CD4-positive, alpha-beta T cell treated with Interleukin-17A for 1 hour (primary cell): Measurements from ENCODE around the gene KIF16B.
"Not testable (repeated sequence)": the region's sequence is repeated elsewhere in the genome, so short reads cannot be mapped to it uniquely, and the experiment has no call there.

Experiments
- DNase-seq: peaks from one replicate; pipeline ENCODE4 v3.0.0-alpha.2; 2020

The KIF16B gene

GRCh38 chr20:16590041-16590633 lies 16.9 kb upstream of the KIF16B start:
- no peak for DNase-seq

GRCh38 chr20:16589623-16590022 lies 16.4 kb upstream of the KIF16B start:
- no peak for DNase-seq

- no peak for DNase-seq
Measured at GRCh38 chr20:16588241-16588640, 15.0 kb upstream of the KIF16B start.

DNA sequence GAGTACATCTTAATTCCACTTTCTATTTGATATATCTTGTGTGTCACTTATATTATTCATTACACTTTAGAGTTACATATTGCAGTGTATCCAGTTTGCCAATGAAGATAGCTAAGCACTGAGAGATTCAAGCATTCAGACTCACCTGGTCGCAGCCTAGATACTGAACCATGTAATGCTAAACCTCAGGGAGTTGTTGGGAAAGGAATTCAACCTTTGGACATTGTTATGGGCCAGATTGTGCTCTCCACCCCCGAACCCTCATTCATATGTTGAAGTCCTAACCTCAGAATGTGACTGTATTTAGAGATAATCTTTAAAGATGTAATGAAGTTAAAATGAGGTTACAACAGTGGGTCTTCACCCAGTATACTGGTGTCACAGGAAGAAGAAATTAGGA lies 13.8 kb upstream of the KIF16B start:
- DNase-seq, result no peak

DNA sequence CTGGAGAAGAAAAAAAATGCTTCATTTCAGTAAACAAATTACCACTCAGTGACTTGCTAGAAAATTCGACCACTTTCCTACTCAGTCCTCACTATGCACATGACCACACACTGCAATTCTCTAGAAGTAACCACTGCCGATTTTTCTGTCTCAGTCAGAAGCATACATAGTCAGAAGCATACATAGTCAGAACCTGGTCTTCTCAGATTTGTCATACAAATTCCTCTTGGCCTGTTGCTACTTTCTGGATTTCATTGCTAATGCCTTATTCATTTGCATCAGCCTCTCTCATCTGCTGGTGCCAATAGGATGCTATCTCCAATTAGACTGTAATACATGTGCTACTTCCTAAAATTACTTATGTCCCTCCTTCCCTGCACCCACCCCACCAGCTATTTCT lies 10.2 kb upstream of the KIF16B start:
- no peak for DNase-seq

- no peak for DNase-seq
Measured at GRCh38 chr20:16581241-16581640, 8.0 kb upstream of the KIF16B start.

DNA sequence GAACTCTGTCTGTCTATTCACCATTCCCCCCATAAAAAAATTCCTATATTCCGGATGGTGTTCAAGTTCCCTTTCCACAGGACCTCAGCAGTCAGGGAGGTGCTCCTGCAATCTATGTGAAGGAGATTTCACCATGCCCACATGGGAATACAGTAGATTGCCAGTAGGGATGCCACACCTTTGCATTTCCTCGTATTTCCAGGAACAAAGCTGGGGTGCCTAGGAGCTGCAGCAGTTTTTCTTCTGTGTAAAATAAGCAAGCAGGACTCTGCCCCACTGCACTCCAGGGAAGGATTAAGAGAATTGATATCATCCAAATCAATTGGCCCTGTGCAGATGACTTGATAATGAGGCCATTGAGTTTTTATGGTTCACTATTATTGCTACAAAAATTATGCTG lies 7.4 kb upstream of the KIF16B start:
- no peak for DNase-seq

DNA sequence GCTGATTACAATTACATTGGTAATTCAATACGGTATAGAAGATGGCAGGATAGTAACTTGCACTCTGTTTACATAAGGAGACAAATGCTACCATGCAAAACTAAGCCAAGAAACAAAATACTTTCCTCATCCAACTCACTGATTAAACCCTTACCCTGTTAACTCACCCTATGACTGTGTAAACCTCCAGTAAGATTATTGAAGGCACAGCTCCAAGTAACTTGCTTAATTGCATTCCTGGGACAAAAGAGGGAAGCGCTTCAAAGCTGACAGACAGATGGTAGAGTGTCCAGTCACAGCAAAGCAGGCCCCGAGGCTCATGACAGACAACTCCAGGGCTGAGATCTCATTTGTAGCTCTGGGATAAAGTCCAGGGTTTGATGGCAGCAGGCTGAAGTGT lies 6.9 kb upstream of the KIF16B start:
- no peak for DNase-seq

GRCh38 chr20:16576219-16576618 lies 3.0 kb upstream of the KIF16B start:
- DNase-seq, result no peak

DNA sequence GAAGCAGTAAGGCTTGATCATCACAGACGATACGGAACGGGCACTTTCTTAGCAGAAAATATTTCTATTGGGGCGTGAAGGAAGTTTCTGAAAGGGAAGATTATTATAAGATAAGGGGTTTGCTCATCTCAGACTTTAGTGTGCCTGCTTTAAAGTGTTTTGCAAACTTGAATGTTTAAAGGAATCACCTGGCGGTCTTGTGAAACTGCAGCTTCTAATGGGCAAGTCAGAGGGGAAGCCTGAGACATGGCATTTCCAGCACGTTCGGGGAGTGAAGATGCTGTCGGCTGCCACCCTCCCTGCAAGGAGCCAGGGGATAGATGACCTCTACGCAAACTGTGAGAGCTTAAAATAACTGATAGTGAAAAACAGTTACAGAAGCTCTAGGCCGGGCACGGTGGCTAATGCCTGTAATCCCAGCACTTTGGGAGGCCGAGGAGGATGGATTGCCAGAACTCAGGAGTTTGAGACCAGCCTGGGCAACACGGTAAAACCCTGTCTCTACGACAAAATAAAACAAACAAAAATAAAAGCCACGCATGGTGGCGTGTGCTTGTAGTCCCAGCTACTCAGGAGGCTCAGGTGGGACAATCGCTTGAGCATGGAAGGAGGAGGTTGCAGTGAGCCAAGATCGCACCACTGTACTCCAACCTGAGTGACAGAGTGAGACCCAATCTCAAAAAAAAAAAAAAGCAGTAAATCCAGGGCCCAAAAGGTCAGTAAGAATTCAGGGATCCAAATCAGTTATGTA lies 2.3 kb upstream of the KIF16B start:
- peak; percentile 15 for DNase-seq

DNA sequence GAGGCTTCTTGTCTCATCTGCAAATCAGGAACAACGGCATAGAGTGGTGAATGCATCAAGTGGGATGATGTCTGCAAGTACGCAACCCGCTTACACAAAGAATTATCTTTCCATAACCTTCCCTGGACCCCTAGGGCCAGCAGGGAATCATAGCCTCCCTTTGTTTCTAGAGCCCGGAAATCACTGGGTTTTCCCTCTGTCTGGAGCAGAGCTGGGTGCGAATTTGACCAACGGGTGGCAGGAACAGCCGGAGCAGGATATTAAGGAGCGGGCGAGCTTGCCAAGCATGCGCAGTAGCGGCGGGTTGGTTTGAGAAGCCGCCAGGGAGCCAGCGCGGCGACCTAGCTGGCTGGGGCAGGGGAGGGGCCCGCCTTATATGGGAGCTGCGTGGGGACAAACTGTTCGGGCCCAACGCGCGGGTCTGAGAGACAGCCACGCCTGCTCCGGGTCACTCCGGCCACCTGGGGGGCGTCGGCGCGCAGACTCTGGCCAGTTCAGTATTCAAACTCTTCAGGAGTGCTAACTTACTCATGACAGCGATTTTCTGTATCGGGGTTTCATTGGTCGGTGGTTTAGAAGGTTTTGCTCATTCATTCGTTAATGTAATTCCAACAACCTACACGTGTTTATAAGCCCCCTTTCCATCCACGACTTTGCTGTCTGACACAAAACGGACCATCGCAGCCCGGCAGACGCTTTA lies 1.6 kb upstream of the KIF16B start:
- peak; percentile 87 for DNase-seq

DNA sequence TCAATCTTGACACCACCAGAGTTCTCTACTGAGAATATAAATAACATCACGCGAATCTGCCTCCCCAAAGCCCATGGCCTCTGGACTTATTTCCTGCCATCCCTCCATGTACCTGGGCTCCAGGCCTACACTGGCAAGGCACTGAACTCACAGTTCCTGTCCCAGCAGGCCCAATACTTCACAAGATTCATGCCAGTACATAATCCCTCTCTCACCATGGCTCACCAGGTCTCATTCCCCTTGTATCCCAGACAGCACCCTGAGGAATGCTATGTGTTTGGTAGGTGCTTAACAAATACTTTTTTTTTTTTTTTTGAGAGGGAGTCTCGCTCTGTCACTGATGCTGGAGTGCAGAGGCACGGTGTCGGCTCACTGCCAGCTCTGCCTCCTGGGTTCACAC lies 1.9 kb downstream of the KIF16B start:
- DNase-seq, result no peak

GRCh38 chr20:16569246-16570153 lies 3.7 kb downstream of the KIF16B start:
- no peak for DNase-seq

DNA sequence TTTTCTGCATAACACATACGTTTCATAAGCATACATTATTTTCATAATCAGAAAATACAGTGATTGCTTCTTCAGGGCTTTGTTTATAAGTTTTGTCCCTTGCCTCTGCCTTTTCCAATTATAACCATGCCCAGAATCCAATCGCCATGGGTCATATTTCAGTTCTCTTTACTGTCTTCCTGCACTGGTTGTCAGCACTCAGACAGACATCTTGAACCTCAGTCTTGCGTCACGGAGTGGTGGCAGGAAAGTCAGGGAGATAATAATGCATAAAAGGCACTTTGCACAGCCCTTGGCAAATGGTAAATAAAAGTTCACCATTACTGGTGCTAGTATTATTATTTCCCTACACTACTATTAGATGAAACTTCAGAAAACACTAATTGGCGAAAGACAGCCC lies 7.2 kb downstream of the KIF16B start:
- no peak for DNase-seq

DNA sequence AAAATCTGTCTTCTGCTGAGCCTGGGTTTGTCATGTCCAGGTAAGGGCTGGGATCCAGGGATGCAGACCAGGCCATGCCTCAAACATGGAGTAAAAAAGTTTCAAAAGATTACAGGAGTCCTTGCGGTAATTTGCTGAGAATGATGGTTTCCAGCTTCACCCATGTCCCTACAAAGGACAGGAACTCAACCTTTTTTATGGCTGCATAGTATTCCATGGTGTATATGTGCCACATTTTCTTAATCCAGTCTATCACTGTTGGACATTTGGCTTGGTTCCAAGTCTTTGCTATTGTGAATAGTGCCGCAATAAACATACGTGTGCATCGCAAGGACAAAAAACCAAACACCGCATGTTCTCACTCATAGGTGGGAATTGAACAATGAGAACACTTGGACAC lies 9.2 kb downstream of the KIF16B start:
- not testable (repeated sequence) for DNase-seq

DNA sequence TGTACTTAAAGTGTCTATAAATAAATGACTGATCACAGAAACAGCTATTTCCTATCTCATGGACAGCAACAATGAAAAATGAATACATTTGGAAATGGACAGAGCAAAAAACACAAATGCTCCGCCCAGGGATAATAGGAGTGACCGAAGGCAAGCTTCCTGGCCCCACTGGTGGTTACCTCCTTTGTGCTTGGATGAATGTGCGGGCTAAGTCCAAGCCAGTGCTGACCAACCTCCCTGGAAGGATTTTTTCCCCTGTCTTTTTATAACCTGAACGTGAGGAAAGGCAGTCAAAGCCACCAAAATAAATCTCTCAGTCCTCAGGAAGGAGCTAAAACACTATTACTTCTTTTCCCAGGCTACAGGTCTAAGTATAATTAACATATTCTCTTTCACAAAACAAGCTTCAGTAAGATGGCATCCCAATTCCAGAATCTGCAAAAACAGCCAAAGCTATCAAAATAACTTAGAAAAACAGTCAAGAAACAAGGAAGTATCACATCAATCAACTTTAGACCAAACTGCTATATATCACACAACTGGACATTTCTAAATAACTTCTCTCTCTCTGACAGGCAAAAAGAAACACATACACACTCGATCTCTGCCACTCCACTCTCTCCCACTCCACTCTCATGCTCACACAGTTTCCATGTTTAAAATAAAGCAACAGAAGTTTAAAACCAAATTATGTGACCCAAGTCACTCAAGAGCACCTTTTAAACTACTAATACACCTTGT lies 10.0 kb downstream of the KIF16B start:
- DNase-seq, result no peak

GRCh38 chr20:16562259-16562658 lies 11.0 kb downstream of the KIF16B start:
- DNase-seq, result no peak

DNA sequence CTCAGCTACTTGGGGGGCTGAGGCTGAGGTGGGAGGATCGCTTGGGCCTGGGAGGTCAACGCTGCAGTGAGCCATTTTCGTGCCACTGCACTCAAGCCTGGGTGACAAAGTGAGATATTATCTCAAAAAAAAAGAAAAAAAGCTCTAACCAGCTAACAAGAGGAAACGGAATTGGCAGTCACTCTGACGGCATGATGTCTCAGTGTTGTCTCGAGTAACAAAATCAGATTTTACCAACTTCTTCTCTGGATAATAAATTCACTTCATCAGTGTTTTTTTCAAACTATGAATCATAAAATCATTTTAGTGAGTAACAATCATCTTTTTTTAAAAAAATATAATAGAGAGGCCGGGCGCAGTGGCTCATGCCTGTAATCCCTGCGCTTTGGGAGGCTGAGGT lies 12.6 kb downstream of the KIF16B start:
- no peak for DNase-seq

- DNase-seq, result no peak
Measured at GRCh38 chr20:16560216-16560615, 13.0 kb downstream of the KIF16B start.

DNA sequence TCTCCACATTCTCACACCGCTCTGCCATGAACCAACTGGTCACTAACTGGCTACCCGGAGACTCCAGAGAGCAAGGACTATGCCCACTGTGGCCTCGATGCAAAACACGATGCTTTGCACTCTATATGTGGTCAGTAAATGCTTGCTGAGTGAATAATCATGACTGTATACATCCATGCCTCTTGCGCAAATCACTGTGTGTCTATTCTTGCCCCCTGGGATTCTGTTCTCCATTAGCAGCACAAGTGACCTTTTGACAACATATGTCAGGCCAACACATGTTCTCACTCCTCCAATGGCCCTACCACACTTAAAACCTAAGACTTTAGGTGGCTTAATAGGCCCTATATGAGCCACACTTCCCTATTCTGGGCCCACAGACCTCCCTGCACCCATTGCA lies 16.9 kb downstream of the KIF16B start:
- no peak for DNase-seq

DNA sequence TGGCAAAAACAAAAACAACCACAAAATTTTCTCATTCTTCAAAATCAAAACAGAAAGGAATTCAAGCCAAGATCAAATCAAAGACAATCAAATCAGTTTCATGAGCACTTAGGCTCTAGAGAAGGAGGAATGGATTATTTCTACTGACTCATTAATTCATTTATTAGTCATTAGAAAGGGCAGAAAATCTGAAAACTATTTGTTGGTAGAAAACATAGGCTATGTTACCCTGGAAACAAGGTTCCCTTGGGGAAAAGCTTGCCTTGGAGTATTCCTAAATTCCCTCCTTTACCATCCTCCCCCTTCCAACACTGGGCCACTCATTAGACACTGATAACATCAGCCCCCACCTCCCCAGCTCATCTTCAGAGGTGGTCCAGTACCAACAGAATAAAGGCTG lies 17.5 kb downstream of the KIF16B start:
- no peak for DNase-seq

- DNase-seq, result no peak
Measured at GRCh38 chr20:16554766-16555543, 18.3 kb downstream of the KIF16B start.
